Heart left ventricle (tissue), 16 donors: ENCODE data around the gene ABCG5. TPM values are rescaled to one million over a fixed set of nuclear protein-coding genes. Genes with fewer than 3 reads are reported as not detected.

ENCODE experiments used
- ATAC-seq, 4 donors: fragments of 200-7000 bp; cut with Tn5 transposase; one replicate each; pipeline ENCODE4 v1.9.1; 2020 to 2022; ENCODE audit warnings: moderate library complexity in 4 of 4, mild to moderate bottlenecking in 3 of 4, moderate number of reproducible peaks in 1 of 4
- DNase-seq, 5 donors: peaks; one replicate each; pipeline ENCODE4 v3.0.0-alpha.2; 2020
- H3K27ac ChIP-seq, 12 donors: fragments of 200-600 bp; sonication (generic) in 4 of 12; one replicate each; pipeline versions ENCODE4 v1.5.0 to v1.8.0; 2016 to 2022; ENCODE audit warnings: mild to moderate bottlenecking in 2 of 12
- H3K27me3 ChIP-seq, 9 donors: fragments of 200-600 bp; sonication (generic) in 2 of 9; one replicate each; pipeline versions ENCODE4 v1.5.1 to v1.8.0; 2016 to 2022; ENCODE audit warnings: mild to moderate bottlenecking in 3 of 9
- H3K36me3 ChIP-seq, 9 donors: fragments of 200-600 bp; sonication (generic) in 2 of 9; one replicate each; pipeline versions ENCODE4 v1.5.0 to v1.8.0; 2018 to 2022; ENCODE audit warnings: mild to moderate bottlenecking in 2 of 9
- H3K4me1 ChIP-seq, 12 donors: fragments of 200-600 bp; sonication (generic) in 4 of 12; one replicate each; pipeline versions ENCODE4 v1.5.0 to v1.8.0; 2016 to 2022; ENCODE audit warnings: mild to moderate bottlenecking in 3 of 12
- H3K4me3 ChIP-seq, 12 donors: fragments of 200-600 bp; sonication (generic) in 4 of 12; one replicate each; pipeline versions ENCODE4 v1.5.0 to v1.8.0; 2017 to 2022; ENCODE audit warnings: mild to moderate bottlenecking in 9 of 12, moderate library complexity in 4 of 12
- H3K9me3 ChIP-seq, 12 donors: fragments of 200-600 bp; sonication (generic) in 4 of 12; one replicate each; pipeline versions ENCODE4 v1.5.0 to v1.8.0; 2016 to 2022; ENCODE audit warnings: mild to moderate bottlenecking in 1 of 12
- POLR2A ChIP-seq, 2 donors: fragments of 450-650 bp; IDR thresholded peaks; one replicate each; pipeline ENCODE4 v1.6.1; 2017; ENCODE audit warnings: antibody characterized with exemption in 2 of 2, mild to moderate bottlenecking in 2 of 2, moderate library complexity in 2 of 2
- WGBS, 4 donors: extraction: QIAGEN DNeasy Blood & Tissue Kit in 2 of 4; methylation state at CpG; one replicate each; pipeline versions ENCODE4 v1.1.5 to v1.1.7; 2013 to 2018; 5-methylcytosine and 5-hydroxymethylcytosine counted together
- intact Hi-C, 10 donors: fragments of 100-400 bp; cut with DNase I; formaldehyde crosslinking; loops; one replicate each; pipeline versions ENCODE4 v1.11.1 to v1.14.2; 2022
- polyA plus RNA-seq, 2 donors: library from polyadenylated mRNA; stranded (reverse); fragments of 200-250 nt; gene quantifications; one replicate each; pipeline ENCODE4 v1.2.3, GENCODE V29; 2013
- total RNA-seq, 9 donors: library from RNA; depleted of rRNA in 2 of 9; stranded (reverse); fragments of >200 nt in 2 of 9; fragmentation: NEBNext Ultra II Directional in 3 of 9; extraction: Animal tissue kit (Norgen Biotek cat#: 25700) in 3 of 9; gene quantifications; one replicate each; pipeline versions ENCODE4 v1.1.0 to v1.2.4, GENCODE V29; 2016 to 2023
- TF ChIP-seq, protein P1 (sequence below), 12 donors: fragments of 200-600 bp; sonication (generic) in 4 of 12; IDR thresholded peaks; one replicate each; pipeline versions ENCODE4 v1.5.0 to v1.8.0; 2018 to 2022; ENCODE audit warnings: antibody characterized with exemption in 12 of 12, mild to moderate bottlenecking in 5 of 12
- donor health status: ischemic (EF 13 %, LVEDD 7.1; RV severe dilation, severe dysfunction).
- donor health status: healthy with polysubstance abuse.
- donor health status: DM: no; HTN: yes; CAD: no.
- donor health status: DM: no; HTN: no; CAD: no.
- donor health status: ischemic (EF 25% LVEDD 6.9; RV normal size, moderate dysfunction).
- donor health status: ischemic (EF 25% LVEDD 5.7; RV mildly dilated, moderate dysfunction).
- donor health status: healthy.
- donor health status: DM: yes; HTN: yes; CAD: no.
- donor health status: ischemic (EF 35%, LVEDD 5.7; RV mildly dilated, moderate dysfunction).
- donor health status: nonischemic (EF 11% LVEDD 7.7; RV severe dilation, severe dysfunction).
- donor health status: DM: yes; HTN: yes; CAD: no.
- donor health status: PGD.
- donor health status: ischemic (EF 29% LVEDD 5.4; RV normal size, mild dysfunction).
- donor health status: nonischemic (EF 23%, LVEDD 6.1; RV moderate dilation, normal function).

ABCG5 gene
- total and polyA plus RNA-seq, 11 donors = not detected

- DNase-seq = peak in 1 of 5 donors; percentile 15
- Histone ChIP-seq H3K36me3 (no peaks in the 10 kb centered on the region), H3K4me1 (peaks cover 0 to 4% (median 0%) of the 10 kb centered on the region in 12 donors), H3K9me3 (no peaks in the 10 kb centered on the region), H3K27me3 (peaks cover 0 to 8% (median 0%) of the 10 kb centered on the region in 9 donors), H3K27ac (no peak overlapping the region), H3K4me3 (no peak overlapping the region)
- intact Hi-C loops = loop anchor here in 2 of 10 donors (10.0 kb wide), 1 partner anchor 263 kb away; no protein-coding TSS in a partner anchor
- peak; percentile 40 to 68 (median 60) for ATAC-seq
- TF ChIP-seq, protein P1, sequence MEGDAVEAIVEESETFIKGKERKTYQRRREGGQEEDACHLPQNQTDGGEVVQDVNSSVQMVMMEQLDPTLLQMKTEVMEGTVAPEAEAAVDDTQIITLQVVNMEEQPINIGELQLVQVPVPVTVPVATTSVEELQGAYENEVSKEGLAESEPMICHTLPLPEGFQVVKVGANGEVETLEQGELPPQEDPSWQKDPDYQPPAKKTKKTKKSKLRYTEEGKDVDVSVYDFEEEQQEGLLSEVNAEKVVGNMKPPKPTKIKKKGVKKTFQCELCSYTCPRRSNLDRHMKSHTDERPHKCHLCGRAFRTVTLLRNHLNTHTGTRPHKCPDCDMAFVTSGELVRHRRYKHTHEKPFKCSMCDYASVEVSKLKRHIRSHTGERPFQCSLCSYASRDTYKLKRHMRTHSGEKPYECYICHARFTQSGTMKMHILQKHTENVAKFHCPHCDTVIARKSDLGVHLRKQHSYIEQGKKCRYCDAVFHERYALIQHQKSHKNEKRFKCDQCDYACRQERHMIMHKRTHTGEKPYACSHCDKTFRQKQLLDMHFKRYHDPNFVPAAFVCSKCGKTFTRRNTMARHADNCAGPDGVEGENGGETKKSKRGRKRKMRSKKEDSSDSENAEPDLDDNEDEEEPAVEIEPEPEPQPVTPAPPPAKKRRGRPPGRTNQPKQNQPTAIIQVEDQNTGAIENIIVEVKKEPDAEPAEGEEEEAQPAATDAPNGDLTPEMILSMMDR (IDR thresholded peaks at IDR 0.05) = peak; percentile 67 to 86 (median 80)
- no peak for TF ChIP-seq POLR2A (IDR thresholded peaks at IDR 0.05)
- 33 to 40% (median 35%) methylated on average over 14 to 16 of the region's 16 CpGs for WGBS, 4 donors
Observed at GRCh38 chr2:43877782-43878464, 39.3 kb upstream of the ABCG5 start.

GRCh38 chr2:43874776-43875451 is 36.3 kb upstream of the ABCG5 start:
- ATAC-seq (no peak), DNase-seq (no peak)
- no peak overlapping the region for H3K4me3 ChIP-seq
- H3K27ac ChIP-seq = no peak overlapping the region
- H3K27me3 ChIP-seq = peaks cover 0 to 8% (median 0%) of the 10 kb centered on the region in 9 donors
- peaks cover 0 to 4% (median 0%) of the 10 kb centered on the region in 12 donors for H3K4me1 ChIP-seq
- no peak for TF ChIP-seq POLR2A (IDR thresholded peaks at IDR 0.05)
- TF ChIP-seq, protein P1 (IDR thresholded peaks at IDR 0.05) = no peak
- intact Hi-C loops = loop anchor here in 2 of 10 donors (10.0 kb wide), 1 partner anchor 260 kb away; no protein-coding TSS in a partner anchor
- H3K36me3 ChIP-seq = no peaks in the 10 kb centered on the region
- no peaks in the 10 kb centered on the region for H3K9me3 ChIP-seq
- WGBS, 4 donors = 78 to 82% (median 80%) methylated on average over 10 to 11 of the region's 11 CpGs

- no peaks in the 10 kb centered on the region for H3K4me1 ChIP-seq
- TF ChIP-seq POLR2A (IDR thresholded peaks at IDR 0.05) = no peak
- TF ChIP-seq, protein P1 (IDR thresholded peaks at IDR 0.05) = no peak
- ATAC-seq (no peak), DNase-seq (no peak)
- H3K36me3 ChIP-seq = no peaks in the 10 kb centered on the region
- intact Hi-C loops = loop anchor here in 2 of 10 donors (10.0 kb wide), 1 partner anchor 257 kb away; no protein-coding TSS in a partner anchor
- H3K9me3 ChIP-seq = no peaks in the 10 kb centered on the region
- H3K27ac ChIP-seq = no peak overlapping the region
- 80 to 90% (median 84%) methylated on average over 12 of the region's 12 CpGs for WGBS, 4 donors
- H3K27me3 ChIP-seq = peaks cover 0 to 10% (median 0%) of the 10 kb centered on the region in 9 donors
- no peak overlapping the region for H3K4me3 ChIP-seq
Observed at GRCh38 chr2:43872151-43872550, 33.5 kb upstream of the ABCG5 start.

- peaks cover 0 to 79% (median 18%) of the 10 kb centered on the region in 9 donors for H3K27me3 ChIP-seq
- no peak overlapping the region for H3K4me3 ChIP-seq
- intact Hi-C loops = no loop called here
- H3K36me3 ChIP-seq = no peaks in the 10 kb centered on the region
- DNase-seq (no peak), ATAC-seq (no peak)
- TF ChIP-seq, protein P1 (IDR thresholded peaks at IDR 0.05) = no peak
- TF ChIP-seq POLR2A (IDR thresholded peaks at IDR 0.05) = no peak
- no peaks in the 10 kb centered on the region for H3K4me1 ChIP-seq
- H3K9me3 ChIP-seq = no peaks in the 10 kb centered on the region
- 71 to 90% (median 73%) methylated on average over 2 of the region's 2 CpGs for WGBS, 4 donors
- H3K27ac ChIP-seq = no peak overlapping the region
Observed at GRCh38 chr2:43855292-43855691, 16.7 kb upstream of the ABCG5 start.
